ENCODE results near the gene LAPTM4A.
"Not testable (repeated sequence)": the region's sequence is repeated elsewhere in the genome, so short reads cannot be mapped to it uniquely, and the experiment has no call there.

Gene LAPTM4A

DNA sequence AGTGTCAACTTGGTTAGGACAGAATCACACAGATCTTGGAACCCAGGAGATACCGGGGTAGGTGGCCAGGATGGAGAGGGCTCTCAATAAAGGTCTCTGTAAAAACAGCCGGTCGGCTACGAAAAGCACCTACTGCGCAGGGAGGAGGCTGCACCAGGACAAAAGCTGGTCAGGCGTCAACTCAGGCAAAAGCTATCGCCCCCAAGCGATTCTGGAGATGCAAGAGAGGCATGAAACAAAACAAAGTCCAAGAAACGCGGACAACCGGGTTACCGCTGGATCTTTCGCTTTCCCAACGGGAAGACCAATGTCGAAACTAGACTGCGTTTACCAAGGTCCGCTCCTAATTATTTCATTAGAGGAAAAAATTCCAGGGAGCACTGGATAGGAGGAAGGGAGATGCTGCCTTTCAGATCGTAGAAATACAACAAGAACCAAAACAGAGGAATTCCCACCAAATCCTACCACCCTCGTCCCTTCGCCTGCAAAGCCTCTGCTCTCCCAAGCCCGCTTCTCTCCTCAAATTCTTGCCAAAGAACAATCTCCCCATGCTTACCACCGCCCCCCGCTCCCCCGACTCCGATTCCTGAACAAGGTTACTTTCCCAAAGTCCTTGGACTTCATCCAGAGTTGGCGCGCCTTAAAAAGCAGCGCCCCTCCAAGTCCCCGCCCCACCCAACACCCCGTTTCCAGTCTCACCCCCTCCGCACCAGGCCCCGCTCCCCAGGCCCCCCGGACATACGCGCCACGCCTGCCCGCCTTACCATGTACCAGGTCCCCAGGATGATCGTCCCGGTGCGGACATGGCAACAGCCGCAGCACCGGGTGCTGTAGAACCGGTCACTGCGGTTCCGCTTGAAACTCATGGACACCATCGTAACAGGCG is 539 bp downstream of the LAPTM4A start:
- no peak for DNase-seq (ENCODE audit: low read depth)

DNA sequence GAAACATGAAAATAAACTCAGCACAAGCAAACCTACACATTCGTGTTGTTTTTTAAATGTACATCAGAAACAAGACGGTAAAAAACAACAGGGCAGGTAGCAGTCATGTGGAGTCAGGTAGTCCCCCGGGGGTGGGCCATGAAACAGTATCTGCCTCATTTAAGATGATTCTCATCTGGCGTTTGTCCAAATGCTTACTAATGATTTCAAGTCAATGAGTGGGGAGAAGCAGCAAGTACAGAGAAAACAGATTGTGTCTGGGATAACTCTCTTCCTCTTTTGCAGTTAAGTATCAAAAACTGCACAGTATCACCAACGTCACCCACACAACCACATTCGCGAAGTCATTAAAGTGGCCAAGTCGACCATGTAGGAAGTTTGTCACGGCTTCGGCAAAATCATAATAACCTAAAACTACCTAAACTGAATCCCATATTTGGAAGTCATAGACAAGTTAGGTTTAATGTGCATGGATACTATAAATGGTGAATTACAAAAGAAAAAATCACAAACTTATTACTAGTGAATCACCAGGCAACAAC is 1.3 kb downstream of the LAPTM4A start:
- DNase-seq (ENCODE audit: low read depth): no peak

- no peak for DNase-seq (ENCODE audit: low read depth)
These were observed 1.8 kb downstream of the LAPTM4A start for GRCh38 chr2:20049637-20050036.

GRCh38 chr2:20048488-20049448 is 2.7 kb downstream of the LAPTM4A start:
- no peak for DNase-seq (ENCODE audit: low read depth)

DNA sequence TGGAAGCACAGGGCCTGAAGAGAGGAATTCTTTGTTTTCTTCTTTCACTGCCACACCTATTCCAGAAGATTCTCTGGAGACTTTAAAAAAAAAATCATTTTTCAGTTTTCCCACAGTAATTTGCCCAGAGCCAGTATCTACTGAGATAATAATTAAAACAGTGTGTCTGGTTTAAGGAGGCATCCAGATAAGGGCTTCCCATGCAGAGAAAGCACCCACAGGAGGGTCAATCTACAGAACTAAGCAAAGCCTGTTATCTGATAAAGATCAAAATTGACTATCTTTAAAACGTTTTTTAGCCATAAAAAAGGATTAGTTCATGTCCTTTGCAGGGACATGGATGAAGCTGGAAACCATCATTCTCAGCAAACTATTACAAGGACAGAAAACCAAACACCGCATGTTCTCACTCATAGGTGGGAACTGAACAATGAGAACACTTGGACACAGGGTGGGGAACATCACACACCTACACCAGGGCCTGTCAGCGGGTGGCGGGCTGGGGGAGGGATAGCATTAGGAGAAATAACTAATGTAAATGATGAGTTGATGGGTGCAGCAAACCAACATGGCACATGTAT is 5.6 kb downstream of the LAPTM4A start:
- not testable (repeated sequence) for DNase-seq (ENCODE audit: low read depth)

DNA sequence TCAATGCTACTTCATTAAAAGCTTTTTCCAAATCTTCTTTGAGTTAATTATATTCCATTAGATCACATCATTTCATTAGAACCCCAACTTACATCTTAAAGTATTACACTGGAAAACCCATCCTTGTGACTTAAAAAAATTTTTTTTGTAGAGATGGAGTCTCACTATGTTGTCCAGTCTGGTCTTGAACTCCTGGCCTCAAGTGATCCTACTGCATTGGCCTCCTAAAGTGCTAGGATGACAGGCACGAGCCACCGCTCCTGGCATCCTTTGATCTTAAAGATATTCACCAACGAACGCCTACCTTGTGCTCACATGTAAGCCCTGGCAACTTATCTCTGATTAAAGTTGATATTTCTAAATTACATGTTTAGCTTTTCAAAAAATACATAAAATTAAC is 6.7 kb downstream of the LAPTM4A start:
- DNase-seq (ENCODE audit: low read depth): no peak

- DNase-seq (ENCODE audit: low read depth): no peak
These were observed 8.9 kb downstream of the LAPTM4A start for GRCh38 chr2:20042531-20042930.

- DNase-seq (ENCODE audit: low read depth): no peak
These were observed 10.8 kb downstream of the LAPTM4A start for GRCh38 chr2:20040489-20041172.

DNA sequence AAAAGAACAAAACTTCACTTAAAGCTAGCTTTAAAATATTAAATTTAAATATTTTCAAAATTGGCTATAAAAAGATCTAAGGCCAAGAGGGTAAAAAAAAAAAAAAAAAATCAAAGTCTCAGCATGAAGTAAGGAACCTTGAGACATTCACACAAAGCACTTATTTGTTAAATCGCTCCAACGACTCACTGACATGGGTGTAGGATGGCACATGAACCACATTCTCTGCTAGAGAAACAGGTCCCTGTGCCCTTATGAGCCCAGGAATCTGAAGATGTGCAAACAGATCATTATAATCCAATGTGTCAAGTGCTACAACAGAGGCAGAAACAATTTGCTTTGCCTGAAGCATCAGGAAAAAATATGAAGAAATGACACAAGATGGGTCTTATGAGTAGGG is 13.8 kb downstream of the LAPTM4A start:
- no peak for DNase-seq (ENCODE audit: low read depth)

GRCh38 chr2:20035955-20036666 is 15.3 kb downstream of the LAPTM4A start:
- DNase-seq (ENCODE audit: low read depth): no peak

GRCh38 chr2:20034821-20035220 is 16.6 kb downstream of the LAPTM4A start:
- no peak for DNase-seq (ENCODE audit: low read depth)

DNA sequence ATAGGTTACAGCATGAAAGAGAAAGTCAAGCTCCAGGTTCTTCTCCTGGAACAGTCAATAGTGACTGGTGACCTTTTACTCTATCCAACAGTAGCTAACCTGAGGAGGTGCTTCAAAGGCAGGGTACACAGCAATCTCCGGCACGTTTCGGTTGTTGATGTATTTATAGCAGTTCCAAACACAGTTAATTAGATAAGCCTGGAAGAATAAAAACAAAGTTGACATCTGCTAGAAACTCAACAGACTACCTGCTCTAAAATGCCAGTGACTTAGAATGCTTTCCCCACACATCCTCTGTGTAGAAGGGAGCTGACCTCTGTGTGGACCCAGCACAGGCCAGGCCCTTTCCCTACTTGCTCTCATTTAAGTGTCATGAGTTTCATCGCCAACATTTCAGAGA is 17.2 kb downstream of the LAPTM4A start:
- DNase-seq (ENCODE audit: low read depth): no peak

DNA sequence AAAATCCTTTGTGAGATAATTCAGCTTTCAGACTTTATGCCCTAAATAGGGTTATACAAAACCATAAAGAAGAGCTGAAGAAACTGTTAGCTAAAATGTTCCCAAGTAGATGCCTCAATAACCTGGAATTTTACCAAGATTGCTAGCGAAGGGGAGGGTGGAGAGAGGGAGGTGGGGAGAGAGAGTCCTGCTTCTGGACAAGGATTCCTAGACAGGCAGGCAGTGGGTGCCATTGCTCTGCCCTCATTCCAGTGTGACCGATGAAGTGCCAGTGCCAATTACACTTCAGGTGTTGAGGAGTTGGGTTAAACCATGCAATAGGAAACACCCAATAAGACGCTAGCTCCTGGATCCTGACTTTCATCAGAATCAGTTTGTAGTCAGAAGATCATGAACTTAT is 18.1 kb downstream of the LAPTM4A start:
- DNase-seq (ENCODE audit: low read depth): no peak

- no peak for DNase-seq (ENCODE audit: low read depth)
These were observed 21.2 kb downstream of the LAPTM4A start for GRCh38 chr2:20030224-20030623.

DNA sequence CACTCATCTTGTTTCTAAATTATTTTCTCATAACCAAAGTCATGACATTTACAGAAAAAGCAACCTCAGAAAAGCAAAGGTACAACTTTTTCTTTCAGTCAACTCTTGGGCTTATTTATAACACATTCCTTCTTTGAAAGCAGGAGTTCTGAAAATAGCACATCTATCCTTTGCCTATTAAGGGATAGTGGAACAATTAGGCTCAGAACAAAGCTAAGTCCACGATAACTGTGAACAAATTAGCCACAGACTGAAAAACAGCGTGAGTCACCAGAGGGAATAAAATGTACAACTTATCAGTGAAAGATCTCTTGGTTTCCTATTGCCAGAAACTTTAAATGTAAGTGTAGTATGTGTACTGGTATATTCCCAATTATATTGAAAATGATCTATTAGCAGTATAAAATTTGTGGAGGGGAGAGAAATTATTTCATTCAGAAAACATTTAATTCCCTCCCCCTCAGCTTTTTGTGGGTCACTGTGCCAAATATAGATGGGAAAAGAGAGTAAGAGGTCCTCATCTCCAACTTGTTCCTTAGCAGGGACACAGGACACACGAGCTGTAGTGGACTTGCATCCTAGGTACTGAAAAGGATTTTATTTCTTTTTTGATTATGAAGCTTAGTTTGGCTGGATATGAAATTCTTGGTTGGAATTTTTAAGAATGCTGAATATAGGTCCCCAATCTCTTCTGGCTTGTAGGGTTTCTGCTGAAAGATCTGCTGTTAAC is 23.6 kb downstream of the LAPTM4A start:
- DNase-seq (ENCODE audit: low read depth): no peak

- no peak for DNase-seq (ENCODE audit: low read depth)
These were observed 24.2 kb downstream of the LAPTM4A start for GRCh38 chr2:20027260-20027677.

DNA sequence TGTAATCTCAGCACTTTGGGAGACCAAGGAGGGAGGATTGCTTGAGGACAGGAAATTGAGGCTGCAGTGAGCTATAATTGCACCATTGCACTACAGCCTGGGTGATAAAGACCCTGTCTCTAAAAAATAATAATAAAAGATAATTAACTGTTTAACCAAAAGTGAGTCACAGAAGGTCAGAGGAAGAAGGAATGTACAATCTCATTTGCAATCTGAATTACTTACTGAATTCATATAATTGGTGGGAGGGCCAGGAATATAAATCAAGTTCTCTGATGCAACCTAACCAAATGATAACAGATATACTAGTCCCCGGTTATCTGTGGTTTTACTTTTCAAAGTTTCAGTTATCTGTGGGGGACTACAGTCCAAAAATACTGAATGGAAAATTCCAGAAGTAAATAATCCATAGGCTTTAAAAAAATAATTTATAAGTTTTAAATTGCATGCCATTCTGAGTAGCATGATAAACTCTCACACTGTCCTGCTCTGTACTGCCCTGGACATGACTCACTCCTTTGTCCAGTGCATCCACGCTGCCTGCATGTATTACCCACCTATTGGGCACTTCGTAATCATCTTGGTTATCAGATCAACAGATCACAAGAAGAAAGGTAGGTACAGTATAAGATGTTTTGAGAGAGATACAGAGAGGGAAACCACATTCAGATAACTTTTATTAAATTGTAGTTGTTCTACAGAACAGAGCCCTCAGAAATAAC is 26.2 kb downstream of the LAPTM4A start:
- DNase-seq (ENCODE audit: low read depth): no peak

- DNase-seq (ENCODE audit: low read depth): no peak
These were observed 27.7 kb downstream of the LAPTM4A start for GRCh38 chr2:20023688-20024087.

DNA sequence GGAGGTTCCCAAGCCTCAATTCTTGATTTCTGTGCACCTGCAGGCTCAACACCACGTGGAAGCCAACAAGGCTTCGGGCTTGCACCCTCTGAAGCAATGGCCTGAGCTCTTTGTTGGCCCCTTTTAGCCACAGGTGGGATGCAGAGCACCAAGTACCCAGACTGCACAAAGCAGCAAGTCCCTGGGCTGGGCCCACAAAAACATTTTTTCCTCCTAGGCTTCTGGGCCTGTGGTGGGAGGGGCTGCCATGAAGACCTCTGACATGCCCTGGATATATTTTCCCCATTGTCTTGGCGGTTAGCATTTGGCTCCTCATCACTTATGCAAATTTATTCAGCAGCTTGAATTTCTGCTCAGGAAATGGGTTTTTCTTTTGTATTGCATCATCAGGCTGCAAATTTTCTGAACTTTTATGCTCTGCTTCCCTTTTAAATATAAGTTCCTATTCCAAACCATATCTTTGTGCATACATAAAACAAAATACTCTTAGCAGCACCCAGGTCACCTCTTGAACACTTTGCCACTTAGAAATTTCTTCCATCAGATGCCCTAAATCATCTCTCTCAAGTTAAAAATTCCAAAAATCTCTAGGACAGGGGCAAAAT is 29.9 kb downstream of the LAPTM4A start:
- DNase-seq (ENCODE audit: low read depth): no peak
